IgD-negative memory B cell (primary cell): Measurements from ENCODE around the gene LIM2. TPM values are rescaled to one million over a fixed set of nuclear protein-coding genes. Genes with fewer than 3 reads are reported as not detected.

ENCODE experiments used
- H3K27ac Mint-ChIP-seq, 3 donors: one replicate each; pipeline ENCODE4 v1.8.0; 2020 to 2022; ENCODE audit warnings: mild to moderate bottlenecking in 3 of 3, mixed read lengths in 3 of 3, moderate library complexity in 1 of 3
- H3K27me3 Mint-ChIP-seq: one replicate; pipeline ENCODE4 v1.8.0; 2021; ENCODE audit warnings: mixed read lengths
- H3K36me3 Mint-ChIP-seq: one replicate; pipeline ENCODE4 v1.8.0; 2020; ENCODE audit warnings: mild to moderate bottlenecking, mixed read lengths
- H3K4me1 Mint-ChIP-seq, 3 donors: one replicate each; pipeline ENCODE4 v1.8.0; 2020 to 2022; ENCODE audit warnings: mixed read lengths in 3 of 3, mild to moderate bottlenecking in 1 of 3
- H3K4me3 Mint-ChIP-seq, 4 donors: one replicate each; pipeline ENCODE4 v1.8.0; 2020 to 2022; ENCODE audit warnings: mild to moderate bottlenecking in 4 of 4, mixed read lengths in 4 of 4, moderate library complexity in 3 of 4
- H3K9me3 Mint-ChIP-seq, 3 donors: one replicate each; pipeline ENCODE4 v1.8.0; 2020 to 2021; ENCODE audit warnings: mixed read lengths in 3 of 3, mild to moderate bottlenecking in 1 of 3
- polyA plus RNA-seq: library from polyadenylated mRNA; unstranded; fragments of 300-500 nt; fragmentation: Illumina TruSeq; gene quantifications from one replicate; pipeline ENCODE4 v1.2.3, GENCODE V29; 2021

Gene LIM2
- polyA plus RNA-seq, 1 donor from 2014 or later: 0.24 TPM

- Mint-ChIP-seq H3K27ac (peak overlapping the region; percentile 2 to 67 (median 12)), H3K27me3 (no peaks in the 10 kb centered on the region), H3K4me3 (peak overlapping the region; percentile 53 to 80 (median 70)), H3K36me3 (no peaks in the 10 kb centered on the region), H3K9me3 (no peaks in the 10 kb centered on the region), H3K4me1 (peaks cover 33 to 43% (median 33%) of the 10 kb centered on the region in 3 donors)
Measured at GRCh38 chr19:51342631-51343569, 44.9 kb downstream of the LIM2 start.

DNA sequence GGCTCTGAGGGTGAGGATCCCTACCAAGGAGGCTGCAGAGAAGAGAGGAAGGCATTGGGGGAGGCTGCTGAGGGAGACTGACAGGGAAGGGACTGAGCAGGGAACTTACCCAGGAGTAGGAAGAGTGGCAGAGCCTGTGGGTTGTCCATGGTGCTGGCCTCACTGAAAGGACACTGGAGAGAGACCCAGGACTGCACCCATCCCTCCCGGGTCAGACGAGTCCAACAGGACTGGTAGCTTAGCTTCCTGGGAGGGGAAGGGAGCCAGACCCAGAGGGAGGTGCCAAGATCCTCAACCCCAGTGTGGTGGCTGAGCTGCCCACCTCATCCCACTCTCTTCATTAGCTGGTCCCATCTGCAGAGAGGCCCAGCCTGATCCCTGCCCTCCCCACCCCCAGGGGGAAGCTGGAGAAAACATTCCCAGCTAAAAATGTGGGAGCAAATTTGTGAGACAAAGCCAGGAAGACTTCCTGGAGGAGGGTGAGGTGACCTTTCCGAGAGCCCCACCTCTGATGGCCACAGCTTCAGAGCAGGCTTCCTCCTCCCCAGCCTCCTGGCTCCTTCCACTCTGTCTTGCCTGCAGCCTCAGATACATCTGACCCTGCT is 45.7 kb downstream of the LIM2 start, which contains the start of gene VSIG10L:
VSIG10L (minus strand) TSS at position 164 of the 605 bp plus-strand sequence; CDS start at position 149, 15 bp downstream.
- no peaks in the 10 kb centered on the region for H3K36me3 Mint-ChIP-seq
- H3K27ac Mint-ChIP-seq: peak within 1 kb of the TSS; percentile 71 to 99 (median 77)
- H3K9me3 Mint-ChIP-seq: no peaks in the 10 kb centered on the region
- H3K27me3 Mint-ChIP-seq: no peaks in the 10 kb centered on the region
- peaks cover 33 to 43% (median 33%) of the 10 kb centered on the region in 3 donors for H3K4me1 Mint-ChIP-seq
- peak within 1 kb of the TSS; percentile 63 to 87 (median 87) for H3K4me3 Mint-ChIP-seq

- H3K4me3 Mint-ChIP-seq: peak overlapping the region; percentile 32 to 87 (median 86)
- no peaks in the 10 kb centered on the region for H3K27me3 Mint-ChIP-seq
- H3K9me3 Mint-ChIP-seq: no peaks in the 10 kb centered on the region
- no peaks in the 10 kb centered on the region for H3K36me3 Mint-ChIP-seq
- peak overlapping the region; percentile 71 to 99 (median 77) for H3K27ac Mint-ChIP-seq
- peaks cover 33 to 44% (median 33%) of the 10 kb centered on the region in 3 donors for H3K4me1 Mint-ChIP-seq
Measured at GRCh38 chr19:51341066-51341465, 46.7 kb downstream of the LIM2 start.

DNA sequence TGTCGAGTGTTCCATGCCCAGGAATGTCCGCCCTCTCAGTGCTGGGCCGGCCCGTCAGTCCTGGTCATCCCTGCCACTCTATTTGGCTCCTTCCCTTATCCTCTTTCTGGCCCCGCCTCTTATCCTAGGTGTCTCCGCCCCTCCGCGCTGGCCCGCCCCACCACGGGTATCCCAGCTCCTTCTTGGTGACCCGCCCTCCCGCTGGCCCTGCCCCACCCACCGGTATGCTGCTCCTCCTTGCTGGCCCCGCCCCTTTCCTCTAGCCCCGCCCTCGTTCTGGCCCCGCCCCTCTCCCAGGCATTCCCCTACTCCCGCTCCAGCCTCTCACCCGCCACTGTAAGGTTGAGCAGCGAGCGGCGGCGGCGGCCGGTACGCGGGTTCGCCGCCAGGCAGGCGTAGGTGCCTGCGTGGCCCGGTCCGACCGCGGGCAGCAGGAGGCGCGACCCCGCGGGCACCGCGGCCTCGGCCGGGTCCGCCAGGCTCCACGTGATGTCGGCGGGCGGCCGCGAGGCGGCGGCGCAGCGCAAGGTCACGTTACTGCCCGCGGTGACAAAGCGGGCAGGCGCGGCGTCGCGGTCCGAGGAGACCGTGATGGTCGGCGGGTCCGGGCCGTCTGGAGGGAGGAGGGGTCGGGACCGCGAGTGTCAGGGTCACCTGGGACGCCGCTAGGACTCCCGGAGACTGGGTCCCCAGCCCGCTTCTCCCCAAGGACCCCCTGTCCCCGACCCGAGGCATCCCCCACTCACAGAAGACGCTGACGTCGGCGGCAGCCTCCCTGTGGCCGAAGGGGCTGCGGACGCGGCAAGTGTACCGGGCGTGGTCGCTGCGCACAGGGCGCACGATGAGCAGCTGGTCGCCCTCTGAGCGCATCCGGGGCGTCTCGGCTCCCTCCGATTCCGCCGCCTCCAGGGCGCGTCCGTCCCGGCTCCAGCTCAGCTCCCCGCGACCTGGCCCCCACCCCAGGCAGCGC is 47.8 kb downstream of the LIM2 start:
- Mint-ChIP-seq H3K4me1 (peaks cover 28 to 41% (median 32%) of the 10 kb centered on the region in 3 donors), H3K27ac (peak overlapping the region; percentile 52 to 97 (median 83)), H3K4me3 (peak overlapping the region; percentile 86 to 99 (median 93)), H3K27me3 (no peaks in the 10 kb centered on the region), H3K9me3 (no peaks in the 10 kb centered on the region), H3K36me3 (no peaks in the 10 kb centered on the region)

DNA sequence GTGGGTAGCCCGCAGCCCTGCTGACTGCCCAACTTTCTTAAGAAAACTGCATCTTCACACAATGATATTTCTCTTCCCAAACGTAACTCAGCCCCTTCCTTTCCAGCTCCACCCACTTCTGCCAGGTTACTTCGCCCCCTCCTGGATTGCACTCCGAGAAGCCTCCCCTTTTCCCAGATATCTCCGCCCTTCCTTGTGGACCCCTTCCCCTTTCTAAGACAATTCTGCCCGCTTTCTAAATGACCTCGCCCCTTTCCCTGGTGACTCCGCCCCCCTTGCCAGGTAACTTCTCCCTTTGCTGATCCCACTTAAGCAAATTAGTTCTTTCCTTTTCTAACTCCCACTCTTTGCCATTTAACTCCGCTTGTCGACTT is 48.5 kb downstream of the LIM2 start:
- Mint-ChIP-seq H3K27ac (peak overlapping the region; percentile 52 to 97 (median 83)), H3K4me1 (peaks cover 23 to 36% (median 26%) of the 10 kb centered on the region in 3 donors), H3K4me3 (peak overlapping the region; percentile 83 to 99 (median 92))

DNA sequence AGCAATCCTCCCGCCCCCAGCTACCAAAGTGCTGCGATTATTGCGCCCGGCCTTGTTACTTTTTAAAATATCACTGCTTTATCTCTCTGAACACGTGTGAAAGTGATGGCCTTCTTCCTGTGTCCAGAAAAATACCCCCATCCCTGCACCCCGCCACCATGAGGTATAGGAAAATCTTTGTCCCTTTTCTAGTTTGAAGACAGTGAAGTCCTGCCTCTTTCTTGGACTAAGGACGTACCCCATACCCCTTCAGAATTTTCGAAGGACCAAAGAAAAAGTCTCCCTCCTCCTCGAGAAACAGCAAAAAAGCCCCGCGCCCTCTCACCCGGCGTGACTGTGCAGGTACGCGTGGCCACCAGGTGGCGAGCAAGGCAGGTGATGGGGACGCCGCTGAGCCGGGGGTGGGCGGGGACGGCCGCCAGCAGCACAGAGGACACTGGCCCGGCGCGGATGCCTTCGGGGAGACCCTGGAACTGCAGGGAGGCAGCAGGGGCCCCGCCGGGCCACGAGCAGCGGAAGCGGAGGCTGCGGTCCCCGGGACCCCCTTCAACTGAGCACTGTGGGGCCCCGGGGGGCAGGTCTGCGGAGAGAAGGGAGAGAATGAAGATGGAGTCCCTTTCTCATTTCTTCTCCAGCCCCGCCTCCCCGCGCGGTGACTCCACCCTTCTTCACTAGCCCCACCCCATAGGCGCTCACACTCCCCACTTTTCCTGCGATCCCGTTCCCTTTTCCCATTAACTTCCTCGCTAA is 49.0 kb downstream of the LIM2 start:
- Mint-ChIP-seq H3K4me1 (peaks cover 18 to 30% (median 21%) of the 10 kb centered on the region in 3 donors), H3K9me3 (no peaks in the 10 kb centered on the region), H3K4me3 (peak overlapping the region; percentile 83 to 99 (median 92)), H3K27ac (peak overlapping the region; percentile 52 to 97 (median 71)), H3K36me3 (no peaks in the 10 kb centered on the region), H3K27me3 (no peaks in the 10 kb centered on the region)

More for the DNA sequence above, 48.5 kb downstream of the LIM2 start:
- Mint-ChIP-seq H3K27me3 (no peaks in the 10 kb centered on the region), H3K9me3 (no peaks in the 10 kb centered on the region), H3K36me3 (no peaks in the 10 kb centered on the region)

DNA sequence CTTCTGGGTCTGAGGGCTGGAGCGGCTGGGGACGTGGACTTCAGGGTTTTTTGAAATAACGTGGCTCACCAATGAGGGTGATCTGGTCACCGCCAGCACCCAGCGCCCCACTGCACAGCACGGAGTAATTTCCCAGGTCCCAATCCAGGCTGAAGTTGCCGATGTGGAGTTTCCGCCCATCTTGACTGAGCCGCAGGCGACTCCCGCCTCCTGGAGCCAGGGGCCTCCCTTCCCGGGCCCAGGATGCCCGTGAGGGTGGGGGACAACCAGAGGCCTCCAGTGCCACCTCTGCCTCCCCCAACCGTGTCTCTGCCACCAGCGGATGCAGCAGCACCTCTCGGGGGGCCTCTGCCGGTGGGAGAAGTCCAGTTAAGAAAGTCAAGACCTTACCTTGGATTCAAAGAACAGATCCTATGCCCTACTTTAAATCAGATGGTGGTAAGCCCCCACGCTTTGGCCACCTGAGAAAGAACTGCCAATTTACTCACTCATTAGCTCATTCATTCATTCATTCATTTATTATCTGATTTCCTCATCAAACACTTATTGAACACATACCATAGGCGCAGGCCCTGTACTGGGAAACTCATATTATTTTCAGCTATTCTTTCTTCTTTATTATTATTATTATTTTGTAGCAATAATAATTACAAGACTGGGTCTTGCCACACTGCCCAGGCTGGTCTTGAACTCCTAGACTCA is 49.8 kb downstream of the LIM2 start:
- H3K27ac Mint-ChIP-seq: peak overlapping the region in 2 of 3 donors; percentile 16 to 52
- H3K4me3 Mint-ChIP-seq: peak overlapping the region in 3 of 4 donors; percentile 30 to 86 (median 83)
- no peaks in the 10 kb centered on the region for H3K9me3 Mint-ChIP-seq
- no peaks in the 10 kb centered on the region for H3K27me3 Mint-ChIP-seq
- no peaks in the 10 kb centered on the region for H3K36me3 Mint-ChIP-seq
- H3K4me1 Mint-ChIP-seq: peaks cover 12 to 25% (median 16%) of the 10 kb centered on the region in 3 donors

DNA sequence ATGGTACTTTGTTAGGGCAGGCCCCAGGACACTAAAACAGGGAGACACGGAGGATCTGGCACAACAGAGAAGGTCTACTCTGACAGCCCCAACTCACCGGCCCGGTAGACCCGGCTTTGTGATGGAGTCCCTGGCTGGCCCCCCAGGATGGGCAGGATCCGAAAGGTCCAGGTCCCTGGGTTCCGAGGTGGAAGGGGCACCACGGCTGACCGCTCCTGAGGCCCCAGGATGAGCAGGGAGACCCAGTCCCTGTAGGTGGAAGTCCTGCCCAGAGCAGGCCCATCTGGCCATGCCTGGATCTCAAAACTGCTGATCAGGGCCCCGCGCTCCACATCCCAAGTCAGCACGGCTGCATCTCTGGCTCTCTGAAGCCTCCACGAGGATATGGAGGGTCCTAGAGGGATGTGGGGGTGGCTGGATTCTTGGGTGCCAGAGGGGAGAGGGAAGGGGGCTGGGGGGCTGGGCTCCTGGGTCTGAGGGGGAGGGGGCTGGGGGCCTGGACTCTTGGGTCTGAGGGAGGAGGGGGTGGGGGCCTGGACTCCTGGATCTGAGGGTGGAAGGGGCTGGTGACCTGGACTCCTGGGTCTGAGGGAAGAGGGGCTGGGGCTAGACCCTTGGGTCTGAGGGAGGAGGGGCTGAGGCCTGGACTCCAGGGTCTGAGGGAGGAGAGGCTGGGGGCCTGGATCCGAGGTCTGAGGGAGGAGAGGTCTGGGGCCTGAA is 50.5 kb downstream of the LIM2 start:
- H3K9me3 Mint-ChIP-seq: no peaks in the 10 kb centered on the region
- no peaks in the 10 kb centered on the region for H3K36me3 Mint-ChIP-seq
- H3K4me3 Mint-ChIP-seq: peak overlapping the region in 1 of 4 donors; percentile 60
- H3K4me1 Mint-ChIP-seq: peaks cover 6 to 20% (median 13%) of the 10 kb centered on the region in 3 donors
- H3K27ac Mint-ChIP-seq: no peak overlapping the region
- no peaks in the 10 kb centered on the region for H3K27me3 Mint-ChIP-seq

DNA sequence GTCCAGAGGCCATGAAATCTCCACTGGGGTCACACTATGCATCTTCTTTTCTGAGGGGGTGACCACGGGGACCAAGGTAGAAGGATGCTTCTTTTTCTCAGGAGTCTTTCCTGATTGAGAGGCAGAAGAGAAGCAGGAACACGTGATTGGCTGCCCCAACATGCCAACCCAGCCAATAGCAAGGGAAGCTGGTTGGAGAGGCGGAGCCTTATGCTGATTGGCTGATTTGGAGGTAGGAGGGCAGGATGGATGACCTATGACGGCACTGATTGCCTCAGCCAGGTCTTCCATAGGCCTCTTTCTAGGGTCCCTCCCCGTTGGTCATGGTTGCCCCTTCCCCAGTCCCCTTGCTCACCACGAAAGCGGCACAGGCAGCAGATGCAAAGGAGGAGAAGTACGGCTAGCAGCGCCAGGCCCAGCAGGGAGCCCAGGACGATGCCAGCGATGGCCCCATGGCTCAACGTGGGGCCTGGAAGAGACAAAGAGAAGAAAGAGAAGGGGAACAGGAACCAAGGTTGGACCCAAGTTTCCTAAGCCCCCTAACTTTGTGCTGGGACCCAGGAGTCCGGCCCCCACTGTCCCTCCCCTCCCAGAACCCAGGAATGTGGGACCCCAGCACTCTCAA is 53.8 kb downstream of the LIM2 start:
- Mint-ChIP-seq H3K27me3 (peaks cover 9% of the 10 kb centered on the region), H3K27ac (no peak overlapping the region), H3K36me3 (peaks cover 5% of the 10 kb centered on the region), H3K4me1 (peaks cover under 1 to 8% (median 4%) of the 10 kb centered on the region in 3 donors), H3K9me3 (peaks cover 0 to 2% (median 2%) of the 10 kb centered on the region in 3 donors), H3K4me3 (peak overlapping the region in 1 of 4 donors; percentile 57)

- Mint-ChIP-seq H3K9me3 (peaks cover 0 to 2% (median 2%) of the 10 kb centered on the region in 3 donors), H3K27ac (no peak overlapping the region), H3K4me3 (peak overlapping the region in 2 of 4 donors; percentile 8 to 37), H3K4me1 (peaks cover 1 to 8% (median 5%) of the 10 kb centered on the region in 3 donors), H3K36me3 (peaks cover 5% of the 10 kb centered on the region), H3K27me3 (peaks cover 22% of the 10 kb centered on the region)
Measured at GRCh38 chr19:51331716-51332115, 56.1 kb downstream of the LIM2 start.

DNA sequence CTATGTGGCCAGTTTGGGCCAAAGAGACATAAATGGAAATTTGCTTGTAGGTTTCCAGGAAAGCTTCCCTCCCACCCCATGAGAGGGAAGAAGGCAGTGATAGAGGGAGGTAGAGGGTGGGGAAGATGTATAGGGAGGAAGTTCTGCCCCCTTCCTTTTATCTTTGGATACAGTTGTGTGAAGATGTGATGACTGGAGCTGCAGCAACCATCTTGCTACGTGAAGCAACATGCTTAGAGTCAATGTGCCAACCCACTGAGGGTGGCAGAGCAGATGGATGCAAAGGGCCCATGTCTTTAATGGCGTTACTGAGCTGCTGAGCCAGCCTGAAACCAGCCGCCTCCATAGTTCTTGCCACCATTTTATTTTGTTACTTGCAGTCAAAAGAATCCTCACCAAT is 56.6 kb downstream of the LIM2 start:
- peaks cover 25% of the 10 kb centered on the region for H3K27me3 Mint-ChIP-seq
- H3K4me3 Mint-ChIP-seq: peak overlapping the region in 1 of 4 donors; percentile 8
- peaks cover 1 to 7% (median 5%) of the 10 kb centered on the region in 3 donors for H3K4me1 Mint-ChIP-seq
- peak overlapping the region in 1 of 3 donors; percentile 43 for H3K27ac Mint-ChIP-seq
- peaks cover 0 to 2% (median 2%) of the 10 kb centered on the region in 3 donors for H3K9me3 Mint-ChIP-seq
- peaks cover 5% of the 10 kb centered on the region for H3K36me3 Mint-ChIP-seq

- H3K9me3 Mint-ChIP-seq: peaks cover 0 to 2% (median 2%) of the 10 kb centered on the region in 3 donors
- peaks cover 33% of the 10 kb centered on the region for H3K27me3 Mint-ChIP-seq
- H3K4me1 Mint-ChIP-seq: peaks cover 1 to 7% (median 5%) of the 10 kb centered on the region in 3 donors
- no peak overlapping the region for H3K4me3 Mint-ChIP-seq
- peak overlapping the region in 1 of 3 donors; percentile 7 for H3K27ac Mint-ChIP-seq
- peaks cover 5% of the 10 kb centered on the region for H3K36me3 Mint-ChIP-seq
Measured at GRCh38 chr19:51330366-51330765, 57.4 kb downstream of the LIM2 start.
